Neural cell (in vitro differentiated cells): ENCODE measurements around the gene TSEN54. TPM values are rescaled to one million over a fixed set of nuclear protein-coding genes. Genes with fewer than 3 reads are reported as not detected.

Source experiments
- H2AFZ ChIP-seq: fragments of 200-600, 300-800 bp; sonication (generic), shearing (Covaris generic); 2 replicates; pipeline ENCODE4 v1.6.0; 2014; ENCODE audit warnings: low read depth, mild to moderate bottlenecking, antibody characterized with exemption, low read length, moderate library complexity
- H3F3A ChIP-seq: fragments of 200-600 bp; shearing (Covaris generic); 2 replicates; pipeline ENCODE4 v1.6.1; 2016; ENCODE audit warnings: mild to moderate bottlenecking, moderate library complexity, mixed read lengths, antibody characterized with exemption, low read length; ENCODE audit not compliant: insufficient read depth, poor library complexity, severe bottlenecking
- H3K27ac ChIP-seq: fragments of 200-600, 300-800 bp; sonication (generic), shearing (Covaris generic); 2 replicates; pipeline ENCODE4 v1.5.1; 2014; ENCODE audit warnings: mild to moderate bottlenecking, low read length, moderate library complexity
- H3K27me3 ChIP-seq: fragments of 300-800, 200-600 bp; sonication (generic), shearing (Covaris generic); 2 replicates; pipeline ENCODE4 v1.6.0; 2014; ENCODE audit warnings: mild to moderate bottlenecking, low read depth, low read length, moderate library complexity; ENCODE audit not compliant: insufficient read depth
- H3K36me3 ChIP-seq: fragments of 300-800, 200-600 bp; sonication (generic), shearing (Covaris generic); 2 replicates; pipeline ENCODE4 v1.5.1; 2014; ENCODE audit warnings: mild to moderate bottlenecking, antibody characterized with exemption, low read length, moderate library complexity; ENCODE audit not compliant: insufficient read depth
- H3K4me2 ChIP-seq: fragments of 300-800, 200-600 bp; sonication (generic), shearing (Covaris generic); 2 replicates; pipeline ENCODE4 v1.6.0; 2014; ENCODE audit warnings: mild to moderate bottlenecking, low read length
- H3K4me3 ChIP-seq: fragments of 300-800, 200-600 bp; sonication (generic), shearing (Covaris generic); 2 replicates; pipeline ENCODE4 v1.5.1; 2014; ENCODE audit warnings: mild to moderate bottlenecking, low read length, moderate library complexity
- H3K79me2 ChIP-seq: fragments of 200-600 bp; shearing (Covaris generic); replicated peaks from 2 replicates; pipeline ENCODE4 v1.6.0; 2014; ENCODE audit warnings: mild to moderate bottlenecking, low read length, moderate library complexity; ENCODE audit not compliant: insufficient read depth
- H3K9ac ChIP-seq: fragments of 300-800, 200-600 bp; sonication (generic), shearing (Covaris generic); 2 replicates; pipeline ENCODE4 v1.6.1; 2016; ENCODE audit warnings: mild to moderate bottlenecking, low read length, mixed read lengths
- H3K9me2 ChIP-seq: fragments of 200-600 bp; shearing (Covaris generic); 2 replicates; pipeline ENCODE4 v1.6.1; 2016; ENCODE audit warnings: mild to moderate bottlenecking, low read length, mixed read lengths; ENCODE audit not compliant: insufficient read depth
- H3K9me3 ChIP-seq: fragments of 200-600, 300-800 bp; sonication (generic), shearing (Covaris generic); 2 replicates; pipeline ENCODE4 v1.6.1; 2016; ENCODE audit warnings: mild to moderate bottlenecking, mixed run types, low read length, moderate library complexity, mixed read lengths
- H4K20me1 ChIP-seq: fragments of 200-600 bp; shearing (Covaris generic); 2 replicates; pipeline ENCODE4 v1.6.1; 2016; ENCODE audit warnings: mild to moderate bottlenecking, mixed run types; ENCODE audit not compliant: insufficient read depth
- CTCF ChIP-seq: fragments of 450-650 bp; IDR thresholded peaks from 2 replicates; pipeline ENCODE4 v1.5.1; 2014; ENCODE audit warnings: antibody characterized with exemption, mild to moderate bottlenecking, moderate library complexity; ENCODE audit not compliant: poor library complexity, severe bottlenecking
- EP300 ChIP-seq: fragments of 450-650 bp; conservative IDR thresholded peaks from 2 replicates; pipeline ENCODE4 v1.6.1; 2014; ENCODE audit warnings: antibody characterized with exemption, mild to moderate bottlenecking, moderate library complexity; ENCODE audit not compliant: poor library complexity, severe bottlenecking
- EZH2 ChIP-seq: fragments of 200-600, 300-800 bp; shearing (Covaris generic), sonication (generic); IDR thresholded peaks from 2 replicates; pipeline ENCODE4 v1.6.1; 2014; ENCODE audit warnings: antibody characterized with exemption, low read length, borderline replicate concordance, mild to moderate bottlenecking; ENCODE audit not compliant: insufficient read depth, poor library complexity, severe bottlenecking
- MXI1 ChIP-seq: fragments of 450-650 bp; conservative IDR thresholded peaks from 2 replicates; pipeline ENCODE4 v1.6.1; 2014; ENCODE audit warnings: antibody characterized with exemption, mild to moderate bottlenecking; ENCODE audit not compliant: poor library complexity, severe bottlenecking
- POLR2AphosphoS5 ChIP-seq: IDR thresholded peaks from 2 replicates; pipeline ENCODE4 v1.6.1; 2012
- RAD21 ChIP-seq: fragments of 450-650 bp; conservative IDR thresholded peaks from 2 replicates; pipeline ENCODE4 v1.6.1; 2014; ENCODE audit warnings: antibody characterized with exemption, mild to moderate bottlenecking, moderate library complexity
- SMC3 ChIP-seq: fragments of 450-650 bp; conservative IDR thresholded peaks from 2 replicates; pipeline ENCODE4 v1.6.1; 2014; ENCODE audit warnings: antibody characterized with exemption, mild to moderate bottlenecking, moderate library complexity; ENCODE audit not compliant: poor library complexity
- TAF1 ChIP-seq: IDR thresholded peaks from 2 replicates; pipeline ENCODE4 v1.6.1; 2012; ENCODE audit warnings: low read depth
- polyA plus RNA-seq: library from polyadenylated mRNA; depleted of rRNA; stranded (reverse); fragments of >200 nt; gene quantifications from 2 replicates; pipeline ENCODE4 v1.2.3, GENCODE V29; 2014
- TF ChIP-seq, protein P1 (sequence below): IDR thresholded peaks from 2 replicates; pipeline ENCODE4 v1.6.1; 2012; ENCODE audit warnings: borderline replicate concordance

Gene TSEN54
- polyA plus RNA-seq, 1 donor from 2014 or later, result 32.2 TPM

DNA sequence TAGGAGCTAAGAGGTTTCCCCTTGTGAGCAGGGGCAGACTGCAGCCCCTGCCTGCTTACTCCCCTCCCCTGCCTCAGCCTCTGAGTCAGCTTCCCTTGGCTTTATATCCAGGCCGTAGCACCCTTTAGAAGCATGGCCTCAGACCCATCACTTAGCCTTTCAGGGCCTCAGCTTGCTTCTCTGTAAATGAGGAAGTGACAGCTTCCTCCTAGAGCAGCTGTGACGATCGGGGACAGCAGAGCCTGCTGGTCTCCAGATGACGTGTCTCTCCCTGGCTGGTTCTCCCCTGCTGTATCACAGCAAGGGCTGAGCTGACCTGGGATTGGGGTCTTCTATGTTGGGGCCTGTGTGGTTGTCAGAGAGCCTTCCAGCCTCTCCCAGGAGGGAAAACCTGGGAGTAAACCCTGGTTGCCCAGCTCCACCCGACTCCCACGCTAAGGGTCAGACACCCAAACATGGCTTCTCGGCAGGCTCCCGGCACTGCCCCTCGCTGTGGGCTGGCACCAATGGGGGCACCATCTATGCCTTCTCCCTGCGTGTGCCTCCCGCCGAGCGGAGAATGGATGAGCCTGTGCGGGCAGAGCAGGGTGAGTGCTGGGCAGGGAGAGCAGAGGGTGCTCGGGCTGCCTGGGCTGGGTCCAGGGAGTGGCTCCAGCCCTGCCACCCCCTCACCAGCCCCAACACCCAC is 55.0 kb downstream of the TSEN54 start:
- Histone ChIP-seq H3K9me2 (no peaks in the 10 kb centered on the region), H2AFZ (no peak overlapping the region), H3F3A (no peaks in the 10 kb centered on the region), H4K20me1 (no peaks in the 10 kb centered on the region), H3K4me3 (no peak overlapping the region), H3K79me2 (no peaks in the 10 kb centered on the region), H3K36me3 (no peaks in the 10 kb centered on the region), H3K27me3 (no peaks in the 10 kb centered on the region), H3K4me2 (no peak overlapping the region), H3K27ac (no peak overlapping the region), H3K9me3 (no peaks in the 10 kb centered on the region), H3K9ac (no peak overlapping the region)
- TF ChIP-seq, protein P1, sequence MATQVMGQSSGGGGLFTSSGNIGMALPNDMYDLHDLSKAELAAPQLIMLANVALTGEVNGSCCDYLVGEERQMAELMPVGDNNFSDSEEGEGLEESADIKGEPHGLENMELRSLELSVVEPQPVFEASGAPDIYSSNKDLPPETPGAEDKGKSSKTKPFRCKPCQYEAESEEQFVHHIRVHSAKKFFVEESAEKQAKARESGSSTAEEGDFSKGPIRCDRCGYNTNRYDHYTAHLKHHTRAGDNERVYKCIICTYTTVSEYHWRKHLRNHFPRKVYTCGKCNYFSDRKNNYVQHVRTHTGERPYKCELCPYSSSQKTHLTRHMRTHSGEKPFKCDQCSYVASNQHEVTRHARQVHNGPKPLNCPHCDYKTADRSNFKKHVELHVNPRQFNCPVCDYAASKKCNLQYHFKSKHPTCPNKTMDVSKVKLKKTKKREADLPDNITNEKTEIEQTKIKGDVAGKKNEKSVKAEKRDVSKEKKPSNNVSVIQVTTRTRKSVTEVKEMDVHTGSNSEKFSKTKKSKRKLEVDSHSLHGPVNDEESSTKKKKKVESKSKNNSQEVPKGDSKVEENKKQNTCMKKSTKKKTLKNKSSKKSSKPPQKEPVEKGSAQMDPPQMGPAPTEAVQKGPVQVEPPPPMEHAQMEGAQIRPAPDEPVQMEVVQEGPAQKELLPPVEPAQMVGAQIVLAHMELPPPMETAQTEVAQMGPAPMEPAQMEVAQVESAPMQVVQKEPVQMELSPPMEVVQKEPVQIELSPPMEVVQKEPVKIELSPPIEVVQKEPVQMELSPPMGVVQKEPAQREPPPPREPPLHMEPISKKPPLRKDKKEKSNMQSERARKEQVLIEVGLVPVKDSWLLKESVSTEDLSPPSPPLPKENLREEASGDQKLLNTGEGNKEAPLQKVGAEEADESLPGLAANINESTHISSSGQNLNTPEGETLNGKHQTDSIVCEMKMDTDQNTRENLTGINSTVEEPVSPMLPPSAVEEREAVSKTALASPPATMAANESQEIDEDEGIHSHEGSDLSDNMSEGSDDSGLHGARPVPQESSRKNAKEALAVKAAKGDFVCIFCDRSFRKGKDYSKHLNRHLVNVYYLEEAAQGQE, result no peak

DNA sequence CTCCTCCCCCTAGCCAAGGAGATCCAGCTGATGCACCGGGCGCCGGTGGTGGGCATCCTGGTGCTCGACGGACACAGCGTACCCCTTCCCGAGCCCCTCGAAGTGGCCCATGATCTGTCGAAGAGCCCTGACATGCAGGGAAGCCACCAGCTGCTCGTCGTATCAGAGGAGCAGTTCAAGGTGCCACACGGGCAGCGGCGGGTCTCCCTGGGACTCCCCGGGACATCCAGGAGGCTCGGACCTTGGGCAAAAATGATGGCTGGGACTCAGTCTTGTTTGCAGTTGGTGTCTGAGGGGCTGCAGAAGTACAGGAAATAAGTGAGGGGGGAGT is 55.5 kb downstream of the TSEN54 start:
- Histone ChIP-seq H2AFZ (no peak overlapping the region), H3K27me3 (no peaks in the 10 kb centered on the region), H3K9me3 (no peaks in the 10 kb centered on the region), H4K20me1 (no peaks in the 10 kb centered on the region), H3K27ac (no peak overlapping the region), H3K9ac (no peak overlapping the region), H3K36me3 (no peaks in the 10 kb centered on the region), H3K4me3 (no peak overlapping the region), H3F3A (no peaks in the 10 kb centered on the region), H3K79me2 (no peaks in the 10 kb centered on the region), H3K9me2 (no peaks in the 10 kb centered on the region), H3K4me2 (no peak overlapping the region)
- TF ChIP-seq RAD21, result no peak
- TF ChIP-seq MXI1, result no peak
- TF ChIP-seq EP300, result no peak
- TF ChIP-seq, protein P1, result no peak
- TF ChIP-seq EZH2, result no peak
- no peak for TF ChIP-seq CTCF
- TF ChIP-seq TAF1, result no peak
- no peak for TF ChIP-seq POLR2AphosphoS5
- TF ChIP-seq SMC3, result no peak
